Neuronal stem cell (in vitro differentiated cells): Measurements from ENCODE around the gene TRIM60.
"Not testable (repeated sequence)": the region's sequence is repeated elsewhere in the genome, so short reads cannot be mapped to it uniquely, and the experiment has no call there.

Source experiments
- DNase-seq: peaks from one replicate; pipeline ENCODE4 v3.0.0-alpha.2; 2013; ENCODE audit warnings: low spot score
- H2AFZ ChIP-seq: one replicate; pipeline ENCODE4 v1.6.1; 2013; ENCODE audit warnings: mild to moderate bottlenecking, low read length, inconsistent platforms
- H2AK5ac ChIP-seq: 2 replicates; pipeline ENCODE4 v1.6.1; 2013; ENCODE audit warnings: low read depth, mild to moderate bottlenecking, inconsistent platforms, low read length, moderate library complexity, mixed read lengths
- H2BK120ac ChIP-seq: 2 replicates; pipeline ENCODE4 v1.6.1; 2013; ENCODE audit warnings: low read depth, mild to moderate bottlenecking, inconsistent platforms, low read length, moderate library complexity, mixed read lengths
- H2BK12ac ChIP-seq: one replicate; pipeline ENCODE4 v1.6.1; 2013; ENCODE audit warnings: low read length, inconsistent platforms
- H2BK15ac ChIP-seq: 2 replicates; pipeline ENCODE4 v1.6.1; 2013; ENCODE audit warnings: mild to moderate bottlenecking, low read length, inconsistent platforms, mixed read lengths
- H2BK5ac ChIP-seq: one replicate; pipeline ENCODE4 v1.6.1; 2013; ENCODE audit warnings: inconsistent platforms, mild to moderate bottlenecking, low read length, moderate library complexity
- H3K14ac ChIP-seq: one replicate; pipeline ENCODE4 v1.6.1; 2013; ENCODE audit warnings: low read length, inconsistent platforms
- H3K18ac ChIP-seq: 2 replicates; pipeline ENCODE4 v1.6.1; 2013; ENCODE audit warnings: low read length, inconsistent platforms
- H3K23ac ChIP-seq: 2 replicates; pipeline ENCODE4 v1.6.1; 2013; ENCODE audit warnings: low read depth, mild to moderate bottlenecking, mixed read lengths, low read length, inconsistent platforms; ENCODE audit not compliant: poor library complexity
- H3K27ac ChIP-seq: replicated peaks from 3 replicates; pipeline ENCODE4 v1.5.1; 2013; ENCODE audit warnings: low read length, inconsistent platforms
- H3K27me3 ChIP-seq, 3 experiments: 2 replicates each; pipeline ENCODE4 v1.6.1; 2013; ENCODE audit warnings: low read length in 3 of 3, mild to moderate bottlenecking in 2 of 3, inconsistent platforms in 1 of 3, low read depth in 1 of 3, mixed read lengths in 1 of 3, moderate library complexity in 1 of 3; ENCODE audit not compliant: control insufficient read depth in 3 of 3, insufficient read depth in 3 of 3
- H3K36me3 ChIP-seq, 2 donors: replicated peaks in 1 of 2; 2 replicates each; pipeline ENCODE4 v1.6.1; 2013; ENCODE audit warnings: low read length in 2 of 2; ENCODE audit not compliant: control insufficient read depth in 2 of 2, insufficient read depth in 2 of 2
- H3K4ac ChIP-seq: 2 replicates; pipeline ENCODE4 v1.6.1; 2013; ENCODE audit warnings: inconsistent platforms, mild to moderate bottlenecking, low read length, moderate library complexity
- H3K4me1 ChIP-seq, 2 donors: 1 replicate in 1 of 2; 2 replicates in 1 of 2; pipeline ENCODE4 v1.6.1; 2013; ENCODE audit warnings: low read length in 2 of 2, low read depth in 1 of 2; ENCODE audit not compliant: control insufficient read depth in 2 of 2, insufficient read depth in 1 of 2
- H3K4me2 ChIP-seq: one replicate; pipeline ENCODE4 v1.6.1; 2013; ENCODE audit warnings: mild to moderate bottlenecking, low read length, inconsistent platforms; ENCODE audit not compliant: insufficient read depth, poor library complexity, severe bottlenecking
- H3K4me3 ChIP-seq, 2 donors: 2 replicates each; pipeline ENCODE4 v1.5.1; 2013; ENCODE audit warnings: low read length in 2 of 2, mild to moderate bottlenecking in 2 of 2, inconsistent platforms in 1 of 2, moderate library complexity in 1 of 2
- H3K79me1 ChIP-seq: one replicate; pipeline ENCODE4 v1.6.1; 2013; ENCODE audit warnings: low read depth, mild to moderate bottlenecking, inconsistent platforms, low read length, moderate library complexity
- H3K9ac ChIP-seq: one replicate; pipeline ENCODE4 v1.6.1; 2013; ENCODE audit warnings: mild to moderate bottlenecking, low read depth, low read length, inconsistent platforms; ENCODE audit not compliant: poor library complexity
- H3K9me3 ChIP-seq, 2 donors: replicated peaks in 1 of 2; 2 replicates each; pipeline versions ENCODE3 to v1.6.1; 2013; ENCODE audit warnings: low read length in 2 of 2, mild to moderate bottlenecking in 2 of 2, inconsistent platforms in 1 of 2, low read depth in 1 of 2, mixed read lengths in 1 of 2, moderate library complexity in 1 of 2; ENCODE audit not compliant: control insufficient read depth in 2 of 2, insufficient read depth in 1 of 2
- H4K8ac ChIP-seq: one replicate; pipeline ENCODE4 v1.6.1; 2013; ENCODE audit warnings: low read depth, mild to moderate bottlenecking, inconsistent platforms, low read length, moderate library complexity
- H4K91ac ChIP-seq: one replicate; pipeline ENCODE4 v1.6.1; 2013; ENCODE audit warnings: low read length, low read depth, mild to moderate bottlenecking, inconsistent platforms; ENCODE audit not compliant: poor library complexity
- WGBS, 2 donors: extraction: QIAGEN DNeasy Blood & Tissue Kit; methylation state at CpG; one replicate each; pipeline ENCODE4 v1.1.7; 2013; ENCODE audit warnings: missing lambda C conversion rate in 2 of 2, mixed read lengths in 1 of 2; ENCODE audit not compliant: insufficient read length in 2 of 2, insufficient replicate concordance in 1 of 2; ENCODE audit errors: extremely low coverage in 2 of 2; 5-methylcytosine and 5-hydroxymethylcytosine counted together

TRIM60 gene

DNA sequence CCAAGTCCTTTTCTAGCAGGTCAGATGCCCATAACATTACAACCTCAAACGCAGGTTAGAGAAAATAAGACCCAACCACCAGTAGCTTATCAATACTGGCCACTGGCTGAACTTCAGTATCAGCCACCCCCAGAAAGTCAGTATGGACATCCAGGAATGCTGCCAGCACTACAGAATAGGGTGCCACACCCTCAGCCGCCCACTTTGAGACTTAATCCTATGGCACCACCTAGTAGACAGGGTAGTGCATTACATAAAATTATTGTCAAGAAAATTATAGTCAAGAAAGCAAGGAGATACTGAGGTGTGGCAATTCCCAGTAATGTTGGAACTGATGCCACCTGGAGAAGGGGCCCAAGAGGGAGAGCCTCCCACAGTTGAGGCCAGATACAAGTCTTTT is 34.5 kb upstream of the TRIM60 start:
- Histone ChIP-seq H3K9me3 (no peaks in the 10 kb centered on the region), H3K4me3 (no peak overlapping the region)

DNA sequence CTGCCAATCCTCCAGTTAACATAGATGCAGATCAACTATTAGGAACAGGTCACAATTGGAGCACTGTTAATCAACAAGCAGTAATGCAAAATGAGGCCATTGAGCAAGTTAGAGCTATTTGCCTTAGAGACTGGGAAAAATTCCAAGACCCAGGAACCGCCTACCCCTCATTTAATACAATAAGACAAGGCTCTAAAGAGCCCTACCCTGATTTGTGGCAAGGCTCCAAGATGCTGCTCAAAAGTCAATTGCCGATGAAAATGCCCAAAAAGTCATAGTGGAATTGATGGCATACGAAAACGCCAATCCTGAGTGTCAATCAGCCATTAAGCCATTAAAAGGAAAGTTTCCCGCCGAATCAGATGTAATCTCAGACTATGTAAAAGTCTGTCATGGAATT is 33.9 kb upstream of the TRIM60 start:
- H3K14ac ChIP-seq: no peak overlapping the region
- H3K4me3 ChIP-seq: no peak overlapping the region
- WGBS, 2 donors: no CpG with 5 or more reads among the region's 6 CpGs
- no peak overlapping the region for H3K4ac ChIP-seq
- no peak overlapping the region for H2AK5ac ChIP-seq
- H4K91ac ChIP-seq: no peak overlapping the region
- no peak for DNase-seq
- H3K4me2 ChIP-seq: no peak overlapping the region
- no peaks in the 10 kb centered on the region for H3K4me1 ChIP-seq
- no peaks in the 10 kb centered on the region for H3K36me3 ChIP-seq
- H2AFZ ChIP-seq: no peak overlapping the region
- H3K27me3 ChIP-seq: no peaks in the 10 kb centered on the region
- no peak overlapping the region for H2BK12ac ChIP-seq
- no peak overlapping the region for H2BK120ac ChIP-seq
- no peak overlapping the region for H2BK5ac ChIP-seq
- H3K79me1 ChIP-seq: no peaks in the 10 kb centered on the region
- H3K18ac ChIP-seq: no peak overlapping the region
- H4K8ac ChIP-seq: no peak overlapping the region
- no peak overlapping the region for H3K27ac ChIP-seq
- H3K9ac ChIP-seq: no peak overlapping the region
- H3K9me3 ChIP-seq: no peaks in the 10 kb centered on the region
- no peak overlapping the region for H3K23ac ChIP-seq
- H2BK15ac ChIP-seq: no peak overlapping the region

More for the DNA sequence above, 34.5 kb upstream of the TRIM60 start:
- Histone ChIP-seq H3K4me1 (no peaks in the 10 kb centered on the region), H3K79me1 (no peaks in the 10 kb centered on the region), H2AFZ (no peak overlapping the region), H3K9ac (no peak overlapping the region), H3K36me3 (no peaks in the 10 kb centered on the region), H4K91ac (no peak overlapping the region), H3K4ac (no peak overlapping the region), H3K23ac (no peak overlapping the region), H3K14ac (no peak overlapping the region), H4K8ac (no peak overlapping the region), H2BK120ac (no peak overlapping the region), H2BK12ac (no peak overlapping the region), H3K27ac (no peak overlapping the region), H3K4me2 (no peak overlapping the region), H3K18ac (no peak overlapping the region), H3K27me3 (no peaks in the 10 kb centered on the region), H2BK15ac (no peak overlapping the region), H2AK5ac (no peak overlapping the region), H2BK5ac (no peak overlapping the region)
- DNase-seq: no peak
- WGBS, 2 donors: no CpG with 5 or more reads among the region's 2 CpGs

- not testable (repeated sequence) for H3K4me2 ChIP-seq, H2AK5ac ChIP-seq, H4K91ac ChIP-seq, H4K8ac ChIP-seq, H3K23ac ChIP-seq, H3K4ac ChIP-seq, H3K79me1 ChIP-seq, H2BK5ac ChIP-seq, H3K14ac ChIP-seq, H3K27me3 ChIP-seq, H3K27ac ChIP-seq, H2BK15ac ChIP-seq, H3K36me3 ChIP-seq, DNase-seq, H3K18ac ChIP-seq, H3K9ac ChIP-seq, H3K4me3 ChIP-seq, H2BK120ac ChIP-seq, H2AFZ ChIP-seq, H3K9me3 ChIP-seq, H2BK12ac ChIP-seq, H3K4me1 ChIP-seq
- no CpG with 5 or more reads among the region's 2 CpGs for WGBS, 2 donors
These were observed 33.2 kb upstream of the TRIM60 start for GRCh38 chr4:164998526-164999080.

GRCh38 chr4:165001957-165002356 is 29.8 kb upstream of the TRIM60 start:
- H3K27me3 ChIP-seq, H2BK12ac ChIP-seq, H3K4me1 ChIP-seq: not testable (repeated sequence)

More at GRCh38 chr4:165001957-165002356, 29.8 kb upstream of the TRIM60 start:
- H4K8ac ChIP-seq, H3K4me3 ChIP-seq, H3K27ac ChIP-seq, H2AFZ ChIP-seq, H2AK5ac ChIP-seq, H4K91ac ChIP-seq, H2BK5ac ChIP-seq, H2BK15ac ChIP-seq, H3K23ac ChIP-seq, H3K14ac ChIP-seq, H3K18ac ChIP-seq, H3K9ac ChIP-seq, H3K36me3 ChIP-seq, H3K4ac ChIP-seq, H2BK120ac ChIP-seq, DNase-seq, H3K79me1 ChIP-seq, H3K4me2 ChIP-seq, H3K9me3 ChIP-seq: not testable (repeated sequence)
- no CpG with 5 or more reads among the region's 4 CpGs for WGBS, 2 donors
